ENCODE results near the gene NACC2.

DNA sequence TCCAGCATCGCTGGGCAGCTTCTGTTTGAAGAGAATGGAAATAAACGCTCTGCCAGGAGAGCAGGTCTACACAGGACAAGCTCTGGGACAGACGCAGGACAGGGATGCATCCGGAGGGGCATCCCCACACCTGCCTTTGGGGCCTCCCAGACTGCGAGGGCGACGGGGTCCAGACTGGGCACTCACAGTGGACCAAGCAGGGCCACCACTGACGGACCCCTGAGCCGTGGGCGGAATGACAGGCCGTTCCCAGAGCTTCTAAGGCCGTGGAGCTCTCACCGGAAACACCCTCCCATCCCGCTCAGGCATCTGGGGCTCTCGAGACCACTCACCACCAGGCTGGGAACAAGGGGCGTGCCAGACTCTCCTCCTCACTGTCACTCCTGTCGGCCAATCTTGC is 34.1 kb upstream of the NACC2 start:
- TF ChIP-seq, protein P1, sequence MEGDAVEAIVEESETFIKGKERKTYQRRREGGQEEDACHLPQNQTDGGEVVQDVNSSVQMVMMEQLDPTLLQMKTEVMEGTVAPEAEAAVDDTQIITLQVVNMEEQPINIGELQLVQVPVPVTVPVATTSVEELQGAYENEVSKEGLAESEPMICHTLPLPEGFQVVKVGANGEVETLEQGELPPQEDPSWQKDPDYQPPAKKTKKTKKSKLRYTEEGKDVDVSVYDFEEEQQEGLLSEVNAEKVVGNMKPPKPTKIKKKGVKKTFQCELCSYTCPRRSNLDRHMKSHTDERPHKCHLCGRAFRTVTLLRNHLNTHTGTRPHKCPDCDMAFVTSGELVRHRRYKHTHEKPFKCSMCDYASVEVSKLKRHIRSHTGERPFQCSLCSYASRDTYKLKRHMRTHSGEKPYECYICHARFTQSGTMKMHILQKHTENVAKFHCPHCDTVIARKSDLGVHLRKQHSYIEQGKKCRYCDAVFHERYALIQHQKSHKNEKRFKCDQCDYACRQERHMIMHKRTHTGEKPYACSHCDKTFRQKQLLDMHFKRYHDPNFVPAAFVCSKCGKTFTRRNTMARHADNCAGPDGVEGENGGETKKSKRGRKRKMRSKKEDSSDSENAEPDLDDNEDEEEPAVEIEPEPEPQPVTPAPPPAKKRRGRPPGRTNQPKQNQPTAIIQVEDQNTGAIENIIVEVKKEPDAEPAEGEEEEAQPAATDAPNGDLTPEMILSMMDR (conservative IDR thresholded peaks at IDR 0.05 in 1 of 2, IDR thresholded peaks at IDR 0.05 in 1 of 2; ENCODE audit: low read depth in 1 of 2, low read length in 2 of 2) = no peak
- no peak for TF ChIP-seq EZH2 (IDR thresholded peaks at IDR 0.05; ENCODE audit: low read length, missing control alignments)

Measured in fibroblast of lung (primary cell).